H1 (cell line): ENCODE results near the gene ALKBH1. TPM values are rescaled to one million over a fixed set of nuclear protein-coding genes. Genes with fewer than 3 reads are reported as not detected.

ENCODE experiments used
- KDM5A ChIP-seq: fragments of 200-600 bp; IDR thresholded peaks from 2 replicates; pipeline ENCODE4 v1.7.1; 2012; ENCODE audit warnings: mild to moderate bottlenecking, low read length, inconsistent platforms, mixed read lengths
- POU5F1 ChIP-seq: IDR thresholded peaks from 2 replicates; pipeline ENCODE4 v1.6.1; 2011; ENCODE audit warnings: low read depth, mild to moderate bottlenecking, low read length, moderate library complexity
- polyA plus RNA-seq, 7 experiments: library from polyadenylated mRNA; depleted of rRNA in 3 of 7; stranded (reverse) in 5 of 7; unstranded in 2 of 7; fragments of >200 nt in 5 of 7; fragments of 200-250 nt in 2 of 7; gene quantifications; 1 replicate in 5 of 7; 2 replicates in 1 of 7; 4 replicates in 1 of 7; pipeline versions ENCODE4 v1.2.1 to v1.2.3, GENCODE V29; 2011 to 2013; ENCODE audit warnings: missing spikeins in 2 of 7, mixed read lengths in 2 of 7
- total RNA-seq: library from RNA; stranded (reverse); fragmentation: NEBNext Ultra II Directional; extraction: Animal tissue kit (Norgen Biotek cat#: 25700); gene quantifications from 2 replicates; pipeline ENCODE4 v1.2.1, GENCODE V29; 2021

ALKBH1 gene
- total and polyA plus RNA-seq, 2 of the 8 experiments (the other 6 are each of a cell fraction or from before 2014, with no cell fraction given): 14.3 to 20.0 TPM

- TF ChIP-seq KDM5A (no peak), POU5F1 (no peak)
- TF ChIP-seq, all 59 proteins: peak for 0
Measured at GRCh38 chr14:77714926-77715325, 7.1 kb upstream of the ALKBH1 start (continued).
